ENCODE measurements around the gene CGN. TPM values are rescaled to one million over a fixed set of nuclear protein-coding genes. Genes with fewer than 3 reads are reported as not detected.

CGN gene
- total and polyA plus RNA-seq, 2 donors (not counting 1 experiment from before 2014, with no cell fraction given), result 0.22 to 0.81 TPM

GRCh38 chr1:151461694-151462093 is 49.5 kb upstream of the CGN start:
- no peak overlapping the region for H3K4me3 Mint-ChIP-seq
- TF ChIP-seq CTCF (IDR thresholded peaks at IDR 0.05), result no peak
- H3K4me2 ChIP-seq (replicated peaks; ENCODE audit: low read depth, low read length, poor library complexity, severe bottlenecking), result no peak overlapping the region

GRCh38 chr1:151465026-151465425 is 46.2 kb upstream of the CGN start:
- H4K20me1 ChIP-seq (ENCODE audit: control insufficient read depth, insufficient read depth, low read length, poor library complexity, severe bottlenecking), result no peaks in the 10 kb centered on the region
- peaks cover 0 to under 1% of the 10 kb centered on the region in 2 donors for H3K4me1 ChIP-seq (ENCODE audit: control insufficient read depth in 2 of 2, insufficient read depth in 2 of 2, low read length in 2 of 2)
- Mint-ChIP-seq H3K4me1 (no peaks in the 10 kb centered on the region), H3K4me3 (no peak overlapping the region), H3K27me3 (peaks cover 32% of the 10 kb centered on the region), H3K9me3 (ENCODE audit: insufficient read depth) (no peaks in the 10 kb centered on the region), H3K27ac (no peak overlapping the region)
- no CpG with 5 or more reads among the region's 1 CpG for WGBS (ENCODE audit: insufficient coverage)
- H3K79me2 ChIP-seq (ENCODE audit: control insufficient read depth, insufficient read depth, low read length), result peaks cover under 1% of the 10 kb centered on the region
- H3K9me3 ChIP-seq (ENCODE audit: control extremely low read depth in 1 of 3, control insufficient read depth in 2 of 3, insufficient read depth in 1 of 3, low read length in 2 of 3), result peaks cover 0 to 1% (median 0%) of the 10 kb centered on the region in 3 donors
- no peak overlapping the region for H2AFZ ChIP-seq (ENCODE audit: insufficient read depth, low read depth, low read length, poor library complexity, severe bottlenecking)
- H3K27me3 ChIP-seq (replicated peaks in 1 of 4; ENCODE audit: control extremely low read depth in 1 of 4, control insufficient read depth in 3 of 4, insufficient read depth in 4 of 4, low read length in 3 of 4), result peaks cover 0 to 27% (median 16%) of the 10 kb centered on the region in 4 experiments
- no peak for DNase-seq
- ChIA-PET POLR2A (no interaction called here), CTCF (interaction anchor here (0.6 to 1.5 kb wide), 3 partner anchors 9 to 599 kb away, joined by 3 to 6 read pairs (median 4); no protein-coding TSS in a partner anchor)
- H3K27ac ChIP-seq (ENCODE audit: low read length in 2 of 2), result no peak overlapping the region
- ATAC-seq (ENCODE audit: low read depth), result no peak
- no peak overlapping the region for H3K4me2 ChIP-seq (replicated peaks; ENCODE audit: low read depth, low read length, poor library complexity, severe bottlenecking)
- H3K4me3 ChIP-seq (ENCODE audit: control extremely low read depth in 1 of 5, extremely low read depth in 1 of 5, insufficient read depth in 1 of 5, low read depth in 2 of 5, low read length in 4 of 5), result no peak overlapping the region
- TF ChIP-seq EZH2 (IDR thresholded peaks at IDR 0.05; ENCODE audit: borderline replicate concordance, insufficient read depth, low read depth, low read length, poor library complexity, severe bottlenecking) (no peak), CTCF (IDR thresholded peaks at IDR 0.05) (no peak)
- intact Hi-C loops (cut with micrococcal nuclease), result no loop called here
- H3K9ac ChIP-seq (ENCODE audit: low read length), result no peak overlapping the region
- no peaks in the 10 kb centered on the region for H3K36me3 ChIP-seq (replicated peaks in 1 of 2; ENCODE audit: control extremely low read depth in 1 of 2, control insufficient read depth in 1 of 2, extremely low read depth in 1 of 2, insufficient read depth in 2 of 2, low read length in 1 of 2)

More at GRCh38 chr1:151461694-151462093, 49.5 kb upstream of the CGN start:
- Mint-ChIP-seq H3K27me3 (peaks cover 21% of the 10 kb centered on the region), H3K9me3 (ENCODE audit: insufficient read depth) (no peaks in the 10 kb centered on the region), H3K4me1 (peaks cover 13% of the 10 kb centered on the region), H3K27ac (no peak overlapping the region)
- Histone ChIP-seq H4K20me1 (ENCODE audit: control insufficient read depth, insufficient read depth, low read length, poor library complexity, severe bottlenecking) (no peaks in the 10 kb centered on the region), H3K27ac (ENCODE audit: low read length in 2 of 2) (no peak overlapping the region), H3K9ac (ENCODE audit: low read length) (no peak overlapping the region), H3K4me1 (ENCODE audit: control insufficient read depth in 2 of 2, insufficient read depth in 2 of 2, low read length in 2 of 2) (peaks cover 11 to 20% of the 10 kb centered on the region in 2 donors), H3K9me3 (ENCODE audit: control extremely low read depth in 1 of 3, control insufficient read depth in 2 of 3, insufficient read depth in 1 of 3, low read length in 2 of 3) (peaks cover 0 to 1% (median 0%) of the 10 kb centered on the region in 3 donors), H3K79me2 (ENCODE audit: control insufficient read depth, insufficient read depth, low read length) (peaks cover 23% of the 10 kb centered on the region), H3K27me3 (replicated peaks in 1 of 4; ENCODE audit: control extremely low read depth in 1 of 4, control insufficient read depth in 3 of 4, insufficient read depth in 4 of 4, low read length in 3 of 4) (peaks cover 0 to 24% (median 15%) of the 10 kb centered on the region in 4 experiments), H2AFZ (ENCODE audit: insufficient read depth, low read depth, low read length, poor library complexity, severe bottlenecking) (no peak overlapping the region), H3K36me3 (replicated peaks in 1 of 2; ENCODE audit: control extremely low read depth in 1 of 2, control insufficient read depth in 1 of 2, extremely low read depth in 1 of 2, insufficient read depth in 2 of 2, low read length in 1 of 2) (no peaks in the 10 kb centered on the region), H3K4me3 (ENCODE audit: control extremely low read depth in 1 of 5, extremely low read depth in 1 of 5, insufficient read depth in 1 of 5, low read depth in 2 of 5, low read length in 4 of 5) (no peak overlapping the region)
- DNase-seq (no peak), ATAC-seq (ENCODE audit: low read depth) (no peak)
- ChIA-PET CTCF (no interaction called here), POLR2A (no interaction called here)
- 100% methylated on average over 2 of the region's 5 CpGs for WGBS (ENCODE audit: insufficient coverage)
- intact Hi-C loops (cut with micrococcal nuclease), result no loop called here
